Loucy (cell line): ENCODE data around the gene MAD1L1.

Experiments used
- H2AFZ ChIP-seq: fragments of 200-600 bp; sonication (generic); 2 replicates; pipeline ENCODE4 v1.6.0; 2016; ENCODE audit warnings: antibody characterized with exemption, mild to moderate bottlenecking, low read length, moderate library complexity
- H3F3A ChIP-seq: fragments of 200-600 bp; 2 replicates; pipeline ENCODE4 v1.6.0; 2016; ENCODE audit warnings: antibody characterized with exemption, low read depth, mild to moderate bottlenecking
- H3K27me3 ChIP-seq: fragments of 200-600 bp; sonication (generic); 2 replicates; pipeline ENCODE4 v1.6.1; 2014; ENCODE audit warnings: low read length, mild to moderate bottlenecking; ENCODE audit not compliant: insufficient read depth, poor library complexity, severe bottlenecking
- H3K36me3 ChIP-seq: fragments of 200-600 bp; sonication (generic); 2 replicates; pipeline ENCODE4 v1.6.1; 2016; ENCODE audit warnings: low read length; ENCODE audit not compliant: insufficient read depth
- H3K4me1 ChIP-seq: fragments of 200-600 bp; sonication (generic); 2 replicates; pipeline ENCODE4 v1.5.1; 2014; ENCODE audit warnings: low read length, mild to moderate bottlenecking; ENCODE audit not compliant: insufficient read depth, poor library complexity, severe bottlenecking
- H3K4me2 ChIP-seq: fragments of 200-600 bp; sonication (generic); 2 replicates; pipeline ENCODE4 v1.6.0; 2014; ENCODE audit warnings: antibody characterized with exemption, low read length, low read depth, mild to moderate bottlenecking; ENCODE audit not compliant: poor library complexity, severe bottlenecking
- H3K4me3 ChIP-seq: fragments of 200-600 bp; sonication (generic); 2 replicates; pipeline ENCODE4 v1.5.1; 2014; ENCODE audit warnings: low read length, mild to moderate bottlenecking, mixed read lengths; ENCODE audit not compliant: poor library complexity, severe bottlenecking
- H3K79me2 ChIP-seq: fragments of 200-600 bp; sonication (generic); 2 replicates; pipeline ENCODE4 v1.6.1; 2014; ENCODE audit warnings: low read length; ENCODE audit not compliant: insufficient read depth
- H3K9ac ChIP-seq: fragments of 200-600 bp; sonication (generic); 2 replicates; pipeline ENCODE4 v1.6.0; 2014; ENCODE audit warnings: mild to moderate bottlenecking, low read depth, low read length, moderate library complexity; ENCODE audit not compliant: poor library complexity, severe bottlenecking
- H3K9me2 ChIP-seq: fragments of 200-600 bp; sonication (generic); replicated peaks from 2 replicates; pipeline ENCODE4 v1.6.1; 2016; ENCODE audit warnings: low read depth, low read length, mixed read lengths
- H3K9me3 ChIP-seq: fragments of 200-600 bp; sonication (generic); 2 replicates; pipeline ENCODE4 v1.6.1; 2014; ENCODE audit warnings: mild to moderate bottlenecking, antibody characterized with exemption, low read length, low read depth; ENCODE audit not compliant: insufficient read depth
- H4K20me1 ChIP-seq: fragments of 200-600 bp; sonication (generic); 2 replicates; pipeline ENCODE4 v1.6.0; 2014; ENCODE audit warnings: antibody characterized with exemption, low read length, mild to moderate bottlenecking; ENCODE audit not compliant: insufficient read depth, poor library complexity, severe bottlenecking
- CTCF ChIP-seq: fragments of 200-600 bp; sonication (generic); conservative IDR thresholded peaks from 2 replicates; pipeline ENCODE4 v1.5.1; 2014; ENCODE audit warnings: mild to moderate bottlenecking, antibody characterized with exemption, low read length
- EZH2phosphoT487 ChIP-seq: fragments of 200-600 bp; IDR thresholded peaks from 2 replicates; pipeline ENCODE4 v1.6.1; 2018; ENCODE audit warnings: antibody characterized with exemption, mild to moderate bottlenecking, moderate library complexity, borderline replicate concordance

MAD1L1 gene

GRCh38 chr7:2086229-2086628, 146.5 kb downstream of the MAD1L1 start:
- Histone ChIP-seq H3F3A (no peaks in the 10 kb centered on the region), H3K4me3 (no peak overlapping the region), H2AFZ (no peak overlapping the region), H3K79me2 (no peaks in the 10 kb centered on the region), H3K4me2 (no peak overlapping the region), H3K4me1 (peaks cover 23% of the 10 kb centered on the region), H3K27me3 (no peaks in the 10 kb centered on the region), H3K9ac (no peak overlapping the region), H3K9me2 (no peaks in the 10 kb centered on the region), H3K9me3 (no peaks in the 10 kb centered on the region), H4K20me1 (no peaks in the 10 kb centered on the region), H3K36me3 (peaks cover 17% of the 10 kb centered on the region; the same call in 1 of the 2 replicates)
- TF ChIP-seq EZH2phosphoT487 (no peak), CTCF (no peak)

GRCh38 chr7:2085804-2086203, 146.9 kb downstream of the MAD1L1 start:
- H4K20me1 ChIP-seq, result no peaks in the 10 kb centered on the region
- H3K79me2 ChIP-seq, result no peaks in the 10 kb centered on the region
- H3K36me3 ChIP-seq, result peaks cover 17% of the 10 kb centered on the region; the same call in 1 of the 2 replicates
- H3K4me2 ChIP-seq, result no peak overlapping the region
- H2AFZ ChIP-seq, result no peak overlapping the region
- no peaks in the 10 kb centered on the region for H3K9me3 ChIP-seq
- H3K9me2 ChIP-seq, result no peaks in the 10 kb centered on the region
- H3K4me1 ChIP-seq, result peaks cover 23% of the 10 kb centered on the region
- no peak overlapping the region for H3K4me3 ChIP-seq
- no peaks in the 10 kb centered on the region for H3F3A ChIP-seq
- no peak overlapping the region for H3K9ac ChIP-seq
- TF ChIP-seq CTCF, result no peak
- TF ChIP-seq EZH2phosphoT487, result no peak
- H3K27me3 ChIP-seq, result no peaks in the 10 kb centered on the region

- peak overlapping the region; percentile 35 for H3K4me2 ChIP-seq
- no peak overlapping the region for H2AFZ ChIP-seq
- H3K9me2 ChIP-seq, result no peaks in the 10 kb centered on the region
- no peaks in the 10 kb centered on the region for H3K9me3 ChIP-seq
- H3K36me3 ChIP-seq, result peaks cover 12% of the 10 kb centered on the region; the same call in 1 of the 2 replicates
- no peaks in the 10 kb centered on the region for H3F3A ChIP-seq
- peaks cover 23% of the 10 kb centered on the region for H3K4me1 ChIP-seq
- no peak overlapping the region for H3K4me3 ChIP-seq
- TF ChIP-seq EZH2phosphoT487 (no peak), CTCF (no peak)
- no peaks in the 10 kb centered on the region for H3K27me3 ChIP-seq
- no peaks in the 10 kb centered on the region for H3K79me2 ChIP-seq
- H3K9ac ChIP-seq, result no peak overlapping the region
- H4K20me1 ChIP-seq, result no peaks in the 10 kb centered on the region
Measured at GRCh38 chr7:2084781-2085505, 147.8 kb downstream of the MAD1L1 start.
